RPMI7951 (cell line): Measurements from ENCODE around the gene NUP133. TPM values are rescaled to one million over a fixed set of nuclear protein-coding genes. Genes with fewer than 3 reads are reported as not detected.
"Not testable (repeated sequence)": the region's sequence is repeated elsewhere in the genome, so short reads cannot be mapped to it uniquely, and the experiment has no call there.

Experiments used
- DNase-seq: peaks from one replicate; pipeline ENCODE4 v3.0.0-alpha.2; 2012; ENCODE audit warnings: low read depth
- total RNA-seq: library from RNA; depleted of rRNA; stranded (reverse); fragments of >200 nt; shearing (Covaris generic); gene quantifications from 2 replicates; pipeline ENCODE4 v1.2.3, GENCODE V29; 2014; rRNA removed

NUP133 gene
- 33.1 and 33.2 TPM in 2 replicates for total RNA-seq

GRCh38 chr1:229507951-229508822, at the start of gene NUP133:
Gene NUP133 (minus strand): TSS chr1:229508341. CDS start chr1:229508249, 92 bp downstream.
- DNase-seq, result peak; percentile 96

- DNase-seq, result peak; percentile 13
Observed at GRCh38 chr1:229557200-229557850, 49.2 kb upstream of the NUP133 start.

- no peak for DNase-seq
Observed at GRCh38 chr1:229554886-229555621, 46.9 kb upstream of the NUP133 start.

GRCh38 chr1:229553621-229554130, 45.5 kb upstream of the NUP133 start:
- no peak for DNase-seq

GRCh38 chr1:229552732-229553131, 44.6 kb upstream of the NUP133 start:
- no peak for DNase-seq

- no peak for DNase-seq
Observed at GRCh38 chr1:229550812-229551567, 42.8 kb upstream of the NUP133 start.

- no peak for DNase-seq
Observed at GRCh38 chr1:229547542-229547941, 39.4 kb upstream of the NUP133 start.

GRCh38 chr1:229544587-229544986, 36.4 kb upstream of the NUP133 start:
- DNase-seq, result no peak

- no peak for DNase-seq
Observed at GRCh38 chr1:229539863-229540506, 31.8 kb upstream of the NUP133 start.

- DNase-seq, result no peak
Observed at GRCh38 chr1:229538945-229539344, 30.8 kb upstream of the NUP133 start.

- peak; percentile 17 for DNase-seq
Observed at GRCh38 chr1:229537894-229538293, 29.8 kb upstream of the NUP133 start.

GRCh38 chr1:229536982-229537381, 28.8 kb upstream of the NUP133 start:
- DNase-seq, result no peak

- peak; percentile 24 for DNase-seq
Observed at GRCh38 chr1:229535230-229535629, 27.1 kb upstream of the NUP133 start.

- no peak for DNase-seq
Observed at GRCh38 chr1:229531326-229531725, 23.2 kb upstream of the NUP133 start.

GRCh38 chr1:229529639-229530038, 21.5 kb upstream of the NUP133 start:
- no peak for DNase-seq

- DNase-seq, result no peak
Observed at GRCh38 chr1:229526695-229527094, 18.6 kb upstream of the NUP133 start.

GRCh38 chr1:229523052-229523451, 14.9 kb upstream of the NUP133 start:
- no peak for DNase-seq

- peak; percentile 67 for DNase-seq
Observed at GRCh38 chr1:229514578-229515275, 6.6 kb upstream of the NUP133 start.

- not testable (repeated sequence) for DNase-seq
Observed at GRCh38 chr1:229511625-229512024, 3.5 kb upstream of the NUP133 start.

- not testable (repeated sequence) for DNase-seq
Observed at GRCh38 chr1:229511201-229511600, 3.1 kb upstream of the NUP133 start.
